Neural cell (in vitro differentiated cells): ENCODE measurements around the gene HOXC11.

Experiments
- EP300 ChIP-seq: fragments of 450-650 bp; conservative IDR thresholded peaks from 2 replicates; pipeline ENCODE4 v1.6.1; 2014; ENCODE audit warnings: antibody characterized with exemption, mild to moderate bottlenecking, moderate library complexity; ENCODE audit not compliant: poor library complexity, severe bottlenecking
- EZH2 ChIP-seq: fragments of 200-600, 300-800 bp; shearing (Covaris generic), sonication (generic); IDR thresholded peaks from 2 replicates; pipeline ENCODE4 v1.6.1; 2014; ENCODE audit warnings: antibody characterized with exemption, low read length, borderline replicate concordance, mild to moderate bottlenecking; ENCODE audit not compliant: insufficient read depth, poor library complexity, severe bottlenecking
- MXI1 ChIP-seq: fragments of 450-650 bp; conservative IDR thresholded peaks from 2 replicates; pipeline ENCODE4 v1.6.1; 2014; ENCODE audit warnings: antibody characterized with exemption, mild to moderate bottlenecking; ENCODE audit not compliant: poor library complexity, severe bottlenecking
- POLR2AphosphoS5 ChIP-seq: IDR thresholded peaks from 2 replicates; pipeline ENCODE4 v1.6.1; 2012
- RAD21 ChIP-seq: fragments of 450-650 bp; conservative IDR thresholded peaks from 2 replicates; pipeline ENCODE4 v1.6.1; 2014; ENCODE audit warnings: antibody characterized with exemption, mild to moderate bottlenecking, moderate library complexity
- SMC3 ChIP-seq: fragments of 450-650 bp; conservative IDR thresholded peaks from 2 replicates; pipeline ENCODE4 v1.6.1; 2014; ENCODE audit warnings: antibody characterized with exemption, mild to moderate bottlenecking, moderate library complexity; ENCODE audit not compliant: poor library complexity
- TAF1 ChIP-seq: IDR thresholded peaks from 2 replicates; pipeline ENCODE4 v1.6.1; 2012; ENCODE audit warnings: low read depth
- TF ChIP-seq, protein P1 (sequence below): fragments of 450-650 bp; IDR thresholded peaks from 2 replicates; pipeline ENCODE4 v1.5.1; 2014; ENCODE audit warnings: antibody characterized with exemption, mild to moderate bottlenecking, moderate library complexity; ENCODE audit not compliant: poor library complexity, severe bottlenecking

GRCh38 chr12:53998900-53999236 lies 25.9 kb downstream of the HOXC11 start:
- TF ChIP-seq, protein P1, sequence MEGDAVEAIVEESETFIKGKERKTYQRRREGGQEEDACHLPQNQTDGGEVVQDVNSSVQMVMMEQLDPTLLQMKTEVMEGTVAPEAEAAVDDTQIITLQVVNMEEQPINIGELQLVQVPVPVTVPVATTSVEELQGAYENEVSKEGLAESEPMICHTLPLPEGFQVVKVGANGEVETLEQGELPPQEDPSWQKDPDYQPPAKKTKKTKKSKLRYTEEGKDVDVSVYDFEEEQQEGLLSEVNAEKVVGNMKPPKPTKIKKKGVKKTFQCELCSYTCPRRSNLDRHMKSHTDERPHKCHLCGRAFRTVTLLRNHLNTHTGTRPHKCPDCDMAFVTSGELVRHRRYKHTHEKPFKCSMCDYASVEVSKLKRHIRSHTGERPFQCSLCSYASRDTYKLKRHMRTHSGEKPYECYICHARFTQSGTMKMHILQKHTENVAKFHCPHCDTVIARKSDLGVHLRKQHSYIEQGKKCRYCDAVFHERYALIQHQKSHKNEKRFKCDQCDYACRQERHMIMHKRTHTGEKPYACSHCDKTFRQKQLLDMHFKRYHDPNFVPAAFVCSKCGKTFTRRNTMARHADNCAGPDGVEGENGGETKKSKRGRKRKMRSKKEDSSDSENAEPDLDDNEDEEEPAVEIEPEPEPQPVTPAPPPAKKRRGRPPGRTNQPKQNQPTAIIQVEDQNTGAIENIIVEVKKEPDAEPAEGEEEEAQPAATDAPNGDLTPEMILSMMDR: no peak
- TF ChIP-seq EZH2 (no peak), RAD21 (no peak), POLR2AphosphoS5 (no peak), EP300 (no peak), SMC3 (no peak), MXI1 (no peak), TAF1 (no peak)
